MCF 10A (cell line): ENCODE results near the gene TEX261. TPM values are rescaled to one million over a fixed set of nuclear protein-coding genes. Genes with fewer than 3 reads are reported as not detected.

Source experiments
- BruUV-seq: library from RNA; stranded (reverse); fragments of 400-500 nt; replicated peaks from 2 replicates; lab custom pipeline; 2021; lab: Mats Ljungman, UMichigan
- CTCF ChIA-PET: fragments of 300-600 bp; sonication (Branson Sonifier 250); formaldehyde crosslinking; extraction: SDS; loops from one replicate; lab custom pipeline; 2021; ENCODE audit warnings: antibody characterized with exemption, inconsistent platforms; lab: Yijun Ruan, JAX
- POLR2A ChIA-PET: fragments of 300-600, 350-650 bp; sonication (Branson Sonifier 250); formaldehyde crosslinking; extraction: SDS; loops from one replicate; lab custom pipeline; 2020; ENCODE audit warnings: antibody characterized with exemption, inconsistent platforms; lab: Yijun Ruan, JAX
- DNase-seq: peaks from one replicate; pipeline ENCODE4 v3.0.0-alpha.2; 2018; ENCODE audit not compliant: unreplicated experiment
- H3K27ac Mint-ChIP-seq: one replicate; pipeline ENCODE4 v1.8.0; 2022; ENCODE audit warnings: mild to moderate bottlenecking, low read depth, mixed read lengths; ENCODE audit not compliant: unreplicated experiment
- H3K27me3 Mint-ChIP-seq: one replicate; pipeline ENCODE4 v1.8.0; 2022; ENCODE audit warnings: mixed read lengths; ENCODE audit not compliant: insufficient read depth, unreplicated experiment
- H3K36me3 Mint-ChIP-seq: one replicate; pipeline ENCODE4 v1.8.0; 2022; ENCODE audit warnings: mild to moderate bottlenecking, moderate library complexity, mixed read lengths; ENCODE audit not compliant: insufficient read depth, unreplicated experiment
- H3K4me1 Mint-ChIP-seq: one replicate; pipeline ENCODE4 v1.8.0; 2022; ENCODE audit warnings: mixed read lengths; ENCODE audit not compliant: insufficient read depth, unreplicated experiment
- H3K4me3 Mint-ChIP-seq: one replicate; pipeline ENCODE4 v1.8.0; 2022; ENCODE audit warnings: mild to moderate bottlenecking, moderate library complexity, mixed read lengths; ENCODE audit not compliant: unreplicated experiment
- H3K9me3 Mint-ChIP-seq: one replicate; pipeline ENCODE4 v1.8.0; 2022; ENCODE audit warnings: mixed read lengths; ENCODE audit not compliant: unreplicated experiment
- CTCF ChIP-seq: fragments of 200-600 bp; IDR thresholded peaks from one replicate; pipeline ENCODE4 v1.8.0; 2022; ENCODE audit warnings: antibody characterized with exemption, mild to moderate bottlenecking; ENCODE audit not compliant: unreplicated experiment
- intact Hi-C: fragments of 100-400 bp; cut with micrococcal nuclease; formaldehyde crosslinking; loops from 2 replicates; pipeline ENCODE4 v1.14.1; 2022
- total RNA-seq: library from RNA; stranded (reverse); gene quantifications from 2 replicates; pipeline ENCODE4 v1.2.3, GENCODE V29; 2022

Gene TEX261
- total RNA-seq, 1 experiment from 2014 or later = 63.2 TPM

GRCh38 chr2:70988151-70988550 is 6.5 kb downstream of the TEX261 start:
- ChIA-PET CTCF (interaction anchor here (1.2 kb wide), 1 partner anchor 33 kb away, joined by 4 read pairs; no protein-coding TSS in a partner anchor), POLR2A (no interaction called here)
- intact Hi-C loops = no loop called here
- H3K27me3 Mint-ChIP-seq = no peaks in the 10 kb centered on the region
- no peak overlapping the region for H3K4me3 Mint-ChIP-seq
- no peaks in the 10 kb centered on the region for H3K9me3 Mint-ChIP-seq
- BruUV-seq = no TSS peak
- peaks cover 42% of the 10 kb centered on the region for H3K36me3 Mint-ChIP-seq
- DNase-seq = no peak
- H3K27ac Mint-ChIP-seq = no peak overlapping the region
- no peak for TF ChIP-seq CTCF
- H3K4me1 Mint-ChIP-seq = peaks cover 5% of the 10 kb centered on the region

- DNase-seq = no peak
- Mint-ChIP-seq H3K4me1 (no peaks in the 10 kb centered on the region), H3K36me3 (peaks cover 38% of the 10 kb centered on the region), H3K27me3 (no peaks in the 10 kb centered on the region), H3K4me3 (no peak overlapping the region), H3K9me3 (no peaks in the 10 kb centered on the region), H3K27ac (no peak overlapping the region)
- no TSS peak for BruUV-seq
- intact Hi-C loops = no loop called here
- no peak for TF ChIP-seq CTCF
- ChIA-PET POLR2A (no interaction called here), CTCF (interaction anchor here (0.5 to 1.2 kb wide), 3 partner anchors 14 to 55 kb away, joined by 3 to 4 read pairs (median 3); no protein-coding TSS in a partner anchor)
Observed at GRCh38 chr2:70987386-70987785, 7.3 kb downstream of the TEX261 start.

- BruUV-seq = no TSS peak
- intact Hi-C loops = no loop called here
- Mint-ChIP-seq H3K9me3 (no peaks in the 10 kb centered on the region), H3K27ac (no peak overlapping the region), H3K4me3 (no peak overlapping the region), H3K36me3 (peaks cover 38% of the 10 kb centered on the region), H3K27me3 (no peaks in the 10 kb centered on the region), H3K4me1 (no peaks in the 10 kb centered on the region)
- no peak for TF ChIP-seq CTCF
- no peak for DNase-seq
- POLR2A ChIA-PET = no interaction called here
- CTCF ChIA-PET = interaction anchor here (0.6 kb wide), 1 partner anchor 130 kb away, joined by 3 read pairs; no protein-coding TSS in a partner anchor
Observed at GRCh38 chr2:70986499-70987189, 8.0 kb downstream of the TEX261 start.

GRCh38 chr2:70985956-70986355 is 8.7 kb downstream of the TEX261 start:
- CTCF ChIA-PET = interaction anchor here (0.6 to 1.1 kb wide), 2 partner anchors 63 to 129 kb away, joined by 3 read pairs; no protein-coding TSS in a partner anchor
- BruUV-seq = no TSS peak
- H3K4me3 Mint-ChIP-seq = no peak overlapping the region
- POLR2A ChIA-PET = no interaction called here
- H3K4me1 Mint-ChIP-seq = no peaks in the 10 kb centered on the region
- intact Hi-C loops = no loop called here
- TF ChIP-seq CTCF = no peak
- H3K27me3 Mint-ChIP-seq = no peaks in the 10 kb centered on the region
- DNase-seq = no peak
- no peaks in the 10 kb centered on the region for H3K9me3 Mint-ChIP-seq
- H3K36me3 Mint-ChIP-seq = peaks cover 31% of the 10 kb centered on the region
- no peak overlapping the region for H3K27ac Mint-ChIP-seq
